ENCODE data around the gene NOX5. TPM values are rescaled to one million over a fixed set of nuclear protein-coding genes. Genes with fewer than 3 reads are reported as not detected.

Gene NOX5
- total RNA-seq, 2 experiments from 2014 or later, result not detected

GRCh38 chr15:69035918-69036258 lies 21.4 kb downstream of the NOX5 start:
- CTCF ChIA-PET, result no interaction called here
- Mint-ChIP-seq H3K27ac (no peak overlapping the region), H3K27me3 (peaks cover 7% of the 10 kb centered on the region), H3K9me3 (no peaks in the 10 kb centered on the region), H3K4me3 (no peak overlapping the region), H3K36me3 (ENCODE audit: low read depth) (no peaks in the 10 kb centered on the region), H3K4me1 (peaks cover 11% of the 10 kb centered on the region)
- DNase-seq, result no peak
- POLR2A ChIA-PET, result no interaction called here

- POLR2A ChIA-PET, result interaction anchor here (1.5 kb wide), 1 partner anchor 10 kb away, joined by 4 read pairs; no protein-coding TSS in a partner anchor
Measured at GRCh38 chr15:69036826-69037225, 22.3 kb downstream of the NOX5 start.

GRCh38 chr15:69037482-69037881 lies 23.0 kb downstream of the NOX5 start:
- POLR2A ChIA-PET, result interaction anchor here (1.5 kb wide), 1 partner anchor 9 kb away, joined by 4 read pairs; no protein-coding TSS in a partner anchor
- peaks cover 3% of the 10 kb centered on the region for H3K27me3 Mint-ChIP-seq
- CTCF ChIA-PET, result no interaction called here
- H3K27ac Mint-ChIP-seq, result no peak overlapping the region
- H3K4me1 Mint-ChIP-seq, result peaks cover 7% of the 10 kb centered on the region
- no peak for DNase-seq
- no peaks in the 10 kb centered on the region for H3K9me3 Mint-ChIP-seq
- no peaks in the 10 kb centered on the region for H3K36me3 Mint-ChIP-seq (ENCODE audit: low read depth)
- no peak overlapping the region for H3K4me3 Mint-ChIP-seq

More at GRCh38 chr15:69036826-69037225, 22.3 kb downstream of the NOX5 start:
- peaks cover 3% of the 10 kb centered on the region for H3K27me3 Mint-ChIP-seq
- H3K9me3 Mint-ChIP-seq, result no peaks in the 10 kb centered on the region
- H3K36me3 Mint-ChIP-seq (ENCODE audit: low read depth), result no peaks in the 10 kb centered on the region
- peaks cover 9% of the 10 kb centered on the region for H3K4me1 Mint-ChIP-seq
- CTCF ChIA-PET, result no interaction called here
- H3K4me3 Mint-ChIP-seq, result no peak overlapping the region
- H3K27ac Mint-ChIP-seq, result no peak overlapping the region
- DNase-seq, result no peak

- Mint-ChIP-seq H3K4me1 (peaks cover 7% of the 10 kb centered on the region), H3K9me3 (no peaks in the 10 kb centered on the region), H3K27ac (no peak overlapping the region), H3K36me3 (ENCODE audit: low read depth) (no peaks in the 10 kb centered on the region), H3K27me3 (peaks cover 3% of the 10 kb centered on the region), H3K4me3 (no peak overlapping the region)
- CTCF ChIA-PET, result no interaction called here
- POLR2A ChIA-PET, result interaction anchor here (1.5 kb wide), 1 partner anchor 8 kb away, joined by 4 read pairs; no protein-coding TSS in a partner anchor
- DNase-seq, result no peak
Measured at GRCh38 chr15:69037977-69038376, 23.5 kb downstream of the NOX5 start.

- peaks cover 7% of the 10 kb centered on the region for H3K4me1 Mint-ChIP-seq
- H3K27ac Mint-ChIP-seq, result no peak overlapping the region
- DNase-seq, result peak; percentile 1
- no peak overlapping the region for H3K4me3 Mint-ChIP-seq
- ChIA-PET POLR2A (no interaction called here), CTCF (no interaction called here)
- no peaks in the 10 kb centered on the region for H3K36me3 Mint-ChIP-seq (ENCODE audit: low read depth)
- no peaks in the 10 kb centered on the region for H3K9me3 Mint-ChIP-seq
- H3K27me3 Mint-ChIP-seq, result peaks cover 5% of the 10 kb centered on the region
Measured at GRCh38 chr15:69038508-69038907, 24.0 kb downstream of the NOX5 start.

DNA sequence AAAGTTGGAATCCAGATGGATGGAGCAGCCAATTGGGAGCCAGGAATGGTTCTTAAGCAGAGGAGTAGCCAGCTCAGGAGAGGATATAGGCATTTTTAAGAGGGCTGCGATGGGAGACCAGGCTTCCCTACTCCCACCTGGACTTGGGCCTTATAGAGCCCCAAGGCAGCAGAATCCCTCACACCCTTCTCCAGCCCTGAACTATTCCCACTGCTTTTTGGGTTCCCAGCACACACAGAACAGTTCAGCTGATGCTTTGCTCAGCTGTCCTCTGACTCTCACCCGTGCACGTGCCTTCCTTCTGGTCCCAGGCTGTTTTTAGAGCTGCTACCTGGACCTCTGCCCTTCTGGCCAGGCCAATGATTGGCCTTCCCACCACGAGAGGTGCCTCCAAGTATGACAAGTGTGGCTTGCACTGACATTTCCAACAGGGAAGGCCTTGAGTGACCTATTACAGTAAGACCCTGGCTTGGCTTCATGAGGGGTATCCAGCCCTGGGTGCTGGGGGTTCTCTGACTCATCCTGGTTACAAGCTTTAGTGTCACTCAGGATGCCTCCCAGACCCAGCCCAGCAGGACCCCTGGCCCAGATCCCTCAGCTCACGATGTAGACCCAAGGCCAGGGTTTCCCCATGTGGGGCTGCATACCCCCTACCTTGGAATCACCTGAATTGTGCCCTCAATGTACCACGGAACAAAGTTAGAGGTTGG lies 25.2 kb downstream of the NOX5 start:
- H3K27ac Mint-ChIP-seq, result no peak overlapping the region
- POLR2A ChIA-PET, result no interaction called here
- DNase-seq, result peak; percentile 13

GRCh38 chr15:69042531-69042930 lies 28.0 kb downstream of the NOX5 start:
- ChIA-PET POLR2A (no interaction called here), CTCF (interaction anchor here (1.6 kb wide), 1 partner anchor 10 kb away, joined by 4 read pairs; no protein-coding TSS in a partner anchor)
- peak; percentile 6 for DNase-seq
- Mint-ChIP-seq H3K9me3 (no peaks in the 10 kb centered on the region), H3K27ac (no peak overlapping the region), H3K4me3 (no peak overlapping the region), H3K36me3 (ENCODE audit: low read depth) (no peaks in the 10 kb centered on the region), H3K4me1 (no peaks in the 10 kb centered on the region), H3K27me3 (peaks cover 2% of the 10 kb centered on the region)

More for the DNA sequence above, 25.2 kb downstream of the NOX5 start:
- Mint-ChIP-seq H3K36me3 (ENCODE audit: low read depth) (no peaks in the 10 kb centered on the region), H3K4me1 (peaks cover 2% of the 10 kb centered on the region), H3K27me3 (peaks cover 5% of the 10 kb centered on the region), H3K9me3 (no peaks in the 10 kb centered on the region), H3K4me3 (no peak overlapping the region)
- CTCF ChIA-PET, result interaction anchor here (0.9 kb wide), 1 partner anchor 355 kb away, joined by 3 read pairs; no protein-coding TSS in a partner anchor

GRCh38 chr15:69045802-69046201 lies 31.3 kb downstream of the NOX5 start:
- H3K27me3 Mint-ChIP-seq, result peaks cover 4% of the 10 kb centered on the region
- DNase-seq, result no peak
- no peak overlapping the region for H3K27ac Mint-ChIP-seq
- POLR2A ChIA-PET, result interaction anchor here (0.9 kb wide), 1 partner anchor 8 kb away, joined by 4 read pairs; no protein-coding TSS in a partner anchor
- H3K36me3 Mint-ChIP-seq (ENCODE audit: low read depth), result no peaks in the 10 kb centered on the region
- no peaks in the 10 kb centered on the region for H3K9me3 Mint-ChIP-seq
- H3K4me1 Mint-ChIP-seq, result no peaks in the 10 kb centered on the region
- no peak overlapping the region for H3K4me3 Mint-ChIP-seq
- CTCF ChIA-PET, result no interaction called here

GRCh38 chr15:69046781-69047180 lies 32.3 kb downstream of the NOX5 start:
- H3K4me3 Mint-ChIP-seq, result no peak overlapping the region
- CTCF ChIA-PET, result no interaction called here
- H3K27ac Mint-ChIP-seq, result no peak overlapping the region
- DNase-seq, result no peak
- POLR2A ChIA-PET, result interaction anchor here (0.9 kb wide), 1 partner anchor 9 kb away, joined by 4 read pairs; no protein-coding TSS in a partner anchor
- H3K4me1 Mint-ChIP-seq, result no peaks in the 10 kb centered on the region
- no peaks in the 10 kb centered on the region for H3K9me3 Mint-ChIP-seq
- no peaks in the 10 kb centered on the region for H3K36me3 Mint-ChIP-seq (ENCODE audit: low read depth)
- peaks cover 4% of the 10 kb centered on the region for H3K27me3 Mint-ChIP-seq

- Mint-ChIP-seq H3K27me3 (peaks cover 5% of the 10 kb centered on the region), H3K27ac (no peak overlapping the region), H3K4me1 (no peaks in the 10 kb centered on the region), H3K9me3 (no peaks in the 10 kb centered on the region), H3K4me3 (no peak overlapping the region), H3K36me3 (ENCODE audit: low read depth) (no peaks in the 10 kb centered on the region)
- ChIA-PET CTCF (no interaction called here), POLR2A (no interaction called here)
- DNase-seq, result no peak
Measured at GRCh38 chr15:69049976-69050375, 35.5 kb downstream of the NOX5 start.

- CTCF ChIA-PET, result interaction anchor here (1.3 kb wide), 1 partner anchor 340 kb away, joined by 3 read pairs; no protein-coding TSS in a partner anchor
- Mint-ChIP-seq H3K36me3 (ENCODE audit: low read depth) (no peaks in the 10 kb centered on the region), H3K4me3 (no peak overlapping the region), H3K27me3 (peaks cover 10% of the 10 kb centered on the region), H3K9me3 (no peaks in the 10 kb centered on the region), H3K4me1 (peaks cover 15% of the 10 kb centered on the region), H3K27ac (no peak overlapping the region)
- DNase-seq, result no peak
- POLR2A ChIA-PET, result no interaction called here
Measured at GRCh38 chr15:69055251-69055650, 40.8 kb downstream of the NOX5 start.

DNA sequence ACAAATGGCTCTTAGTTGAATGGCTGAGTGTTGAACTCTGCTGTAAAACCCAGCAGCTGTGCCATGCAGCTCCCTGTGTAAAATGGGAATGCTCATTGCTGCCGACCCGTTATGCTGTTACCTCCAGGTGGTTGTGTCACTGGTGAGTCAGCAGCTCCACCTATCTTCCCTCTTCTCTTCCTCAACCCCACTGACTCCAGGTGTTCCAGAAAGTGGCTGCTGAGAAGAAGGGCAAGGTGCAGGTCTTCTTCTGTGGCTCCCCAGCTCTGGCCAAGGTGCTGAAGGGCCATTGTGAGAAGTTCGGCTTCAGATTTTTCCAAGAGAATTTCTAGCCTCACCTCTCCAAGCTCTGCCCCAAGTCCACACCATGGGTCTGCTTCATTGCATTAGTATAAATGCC lies 41.9 kb downstream of the NOX5 start:
- ChIA-PET CTCF (interaction anchor here (1.0 to 1.3 kb wide), 2 partner anchors 337 to 339 kb away, joined by 3 to 4 read pairs; no protein-coding TSS in a partner anchor), POLR2A (no interaction called here)
- no peaks in the 10 kb centered on the region for H3K36me3 Mint-ChIP-seq (ENCODE audit: low read depth)

DNA sequence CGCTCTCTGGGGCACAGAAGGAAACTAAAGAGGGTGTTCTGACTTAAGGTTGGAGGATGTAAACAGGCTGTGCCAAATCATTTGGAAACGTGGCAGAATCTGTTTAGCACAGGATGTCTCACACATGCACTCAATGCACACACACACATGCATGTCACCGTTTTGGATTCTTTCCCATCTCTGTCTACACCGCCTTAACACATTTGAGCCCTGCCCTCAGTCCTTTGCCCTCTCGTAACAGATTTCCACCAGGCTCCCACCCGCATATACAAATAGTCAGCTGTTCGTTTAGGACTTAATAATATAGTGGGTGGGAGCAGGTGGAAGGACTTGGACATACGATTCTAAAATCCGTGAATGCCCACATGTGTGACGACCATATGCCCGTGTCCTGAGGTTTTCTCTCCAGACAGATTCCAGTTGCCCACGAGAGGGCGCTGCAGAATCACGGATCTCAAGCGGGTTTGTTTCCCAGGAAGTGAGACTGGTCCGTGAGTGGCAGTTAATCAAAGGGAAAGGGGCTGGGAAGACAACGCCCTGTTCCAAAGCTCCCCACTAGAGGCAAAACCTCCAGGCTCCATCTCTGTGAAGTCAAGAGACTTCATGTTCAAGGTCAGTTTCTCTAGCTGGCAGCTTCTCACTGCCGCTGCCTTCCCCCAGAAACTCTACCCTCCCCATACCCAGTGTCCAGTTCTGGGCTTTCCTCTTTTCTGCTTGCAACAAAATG lies 44.5 kb downstream of the NOX5 start:
- peak; percentile 77 for DNase-seq
- ChIA-PET CTCF (interaction anchor here (0.8 to 2.1 kb wide), 11 partner anchors 9 to 335 kb away, joined by 3 to 15 read pairs (median 4); partner anchors contain the start of gene GLCE), POLR2A (interaction anchor here (1.4 kb wide), 1 partner anchor 169 kb away, joined by 3 read pairs; no protein-coding TSS in a partner anchor)
- Mint-ChIP-seq H3K4me3 (no peak overlapping the region), H3K27me3 (peaks cover 8% of the 10 kb centered on the region), H3K36me3 (ENCODE audit: low read depth) (no peaks in the 10 kb centered on the region), H3K27ac (no peak overlapping the region), H3K9me3 (no peaks in the 10 kb centered on the region), H3K4me1 (peaks cover 24% of the 10 kb centered on the region)

More for the DNA sequence above, 41.9 kb downstream of the NOX5 start:
- no peak for DNase-seq
- H3K9me3 Mint-ChIP-seq, result no peaks in the 10 kb centered on the region
- H3K4me1 Mint-ChIP-seq, result peaks cover 22% of the 10 kb centered on the region
- no peak overlapping the region for H3K27ac Mint-ChIP-seq
- H3K4me3 Mint-ChIP-seq, result no peak overlapping the region
- H3K27me3 Mint-ChIP-seq, result peaks cover 10% of the 10 kb centered on the region
